SU-DHL-6 (cell line): ENCODE results near the gene ABHD17B.

Source experiments
- CTCF ChIP-seq: fragments of 200-600 bp; sonication (generic); IDR thresholded peaks from one replicate; pipeline ENCODE4 v1.5.1; 2017; ENCODE audit warnings: antibody characterized with exemption, mild to moderate bottlenecking, low read length, moderate library complexity; ENCODE audit not compliant: insufficient read depth, poor library complexity, severe bottlenecking
- EZH2phosphoT487 ChIP-seq: fragments of 200-600 bp; sonication (generic), shearing (Covaris generic); conservative IDR thresholded peaks from 2 replicates; pipeline ENCODE4 v1.6.1; 2018; ENCODE audit warnings: mild to moderate bottlenecking, antibody characterized with exemption, low read length, moderate library complexity, mixed read lengths

GRCh38 chr9:71918419-71918818 lies 7.4 kb upstream of the ABHD17B start:
- no peak for TF ChIP-seq CTCF
- TF ChIP-seq EZH2phosphoT487, result no peak
